CD4-positive, alpha-beta T cell treated with Interleukin-15 for 4 hours (primary cell): ENCODE data around the gene ZNF552.
"Not testable (repeated sequence)": the region's sequence is repeated elsewhere in the genome, so short reads cannot be mapped to it uniquely, and the experiment has no call there.

Source experiments
- DNase-seq: peaks from one replicate; pipeline ENCODE4 v3.0.0-alpha.2; 2020; ENCODE audit warnings: low spot score

The ZNF552 gene

DNA sequence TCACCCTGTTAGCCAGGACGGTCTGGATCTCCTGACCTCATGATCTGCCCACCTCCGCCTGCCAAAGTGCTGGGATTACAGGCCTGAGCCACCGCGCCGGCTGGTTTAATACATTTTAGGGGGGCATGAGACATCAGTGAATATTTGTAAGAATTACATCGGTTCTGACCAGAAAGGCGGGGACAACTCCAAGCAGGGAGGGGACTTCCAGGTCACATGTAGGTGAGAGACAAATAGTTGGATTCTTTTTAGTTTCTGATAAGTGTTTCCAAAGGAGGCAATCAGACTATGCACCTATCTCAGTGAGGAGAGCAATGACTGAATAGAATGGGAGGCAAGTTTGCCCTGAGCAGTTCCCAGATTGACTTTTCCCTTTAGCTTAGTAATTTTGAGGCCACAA lies 3.7 kb upstream of the ZNF552 start:
- no peak for DNase-seq

GRCh38 chr19:57817976-57818375 lies 3.3 kb upstream of the ZNF552 start:
- DNase-seq, result no peak

DNA sequence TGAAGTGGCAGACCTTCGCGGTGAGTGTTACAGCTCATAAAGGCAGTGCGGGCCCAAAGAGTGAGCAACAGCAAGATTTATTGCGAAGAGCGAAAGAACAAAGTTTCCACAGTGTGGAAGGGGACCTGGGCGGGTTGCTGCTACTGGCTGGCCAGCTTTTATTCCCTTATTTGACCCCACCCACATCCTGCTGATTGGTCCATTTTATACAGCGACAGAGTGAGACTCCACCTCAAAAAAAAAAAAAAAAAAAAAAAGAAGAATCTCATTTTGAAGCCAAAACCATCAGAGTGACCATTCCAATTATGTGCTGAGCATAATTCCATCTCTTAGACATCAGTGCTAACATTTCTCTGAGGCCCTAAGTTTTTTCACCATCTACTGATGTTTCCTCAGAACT lies 1.9 kb upstream of the ZNF552 start:
- DNase-seq, result no peak

DNA sequence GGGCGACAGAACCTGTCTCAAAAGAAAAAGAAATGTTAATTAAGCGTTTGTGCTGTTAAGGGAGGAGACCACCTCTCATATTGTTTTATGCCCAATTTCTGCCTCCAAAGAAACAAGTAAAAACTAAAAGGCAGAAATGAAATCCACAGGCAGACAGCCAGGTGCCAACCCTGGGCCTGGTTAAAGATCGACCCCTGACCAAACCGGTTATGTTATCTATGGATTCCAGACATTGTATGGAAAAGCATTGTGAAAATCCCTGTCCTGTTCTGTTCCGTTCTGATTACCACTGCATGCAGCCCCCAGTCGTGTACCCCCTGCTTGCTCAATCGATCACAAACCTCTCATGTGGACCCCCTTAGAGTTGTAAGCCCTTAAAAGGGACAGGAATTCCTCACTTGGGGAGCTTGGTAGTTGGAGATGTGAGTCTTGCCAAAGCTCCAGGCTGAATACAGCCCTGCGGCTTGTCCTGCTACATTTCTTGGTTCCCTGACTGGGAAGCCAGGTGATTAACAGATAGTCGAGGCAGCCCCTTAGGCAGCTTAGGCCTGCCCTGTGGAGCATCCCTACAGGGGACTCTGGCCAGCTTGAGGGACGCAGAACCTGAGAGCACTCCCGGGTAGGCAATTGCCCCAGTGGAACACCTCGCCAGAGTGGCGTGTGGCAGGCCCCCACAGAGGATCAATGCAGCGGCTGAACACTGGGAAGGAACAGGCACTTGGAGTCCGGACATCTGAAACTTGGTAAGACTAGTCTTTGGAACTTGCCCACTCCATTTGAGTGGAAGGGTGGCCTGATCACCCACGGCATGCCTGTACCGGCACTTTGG lies 748 bp upstream of the ZNF552 start:
- no peak for DNase-seq

- DNase-seq, result no peak
Measured at GRCh38 chr19:57813919-57814504, 701 bp downstream of the ZNF552 start.

DNA sequence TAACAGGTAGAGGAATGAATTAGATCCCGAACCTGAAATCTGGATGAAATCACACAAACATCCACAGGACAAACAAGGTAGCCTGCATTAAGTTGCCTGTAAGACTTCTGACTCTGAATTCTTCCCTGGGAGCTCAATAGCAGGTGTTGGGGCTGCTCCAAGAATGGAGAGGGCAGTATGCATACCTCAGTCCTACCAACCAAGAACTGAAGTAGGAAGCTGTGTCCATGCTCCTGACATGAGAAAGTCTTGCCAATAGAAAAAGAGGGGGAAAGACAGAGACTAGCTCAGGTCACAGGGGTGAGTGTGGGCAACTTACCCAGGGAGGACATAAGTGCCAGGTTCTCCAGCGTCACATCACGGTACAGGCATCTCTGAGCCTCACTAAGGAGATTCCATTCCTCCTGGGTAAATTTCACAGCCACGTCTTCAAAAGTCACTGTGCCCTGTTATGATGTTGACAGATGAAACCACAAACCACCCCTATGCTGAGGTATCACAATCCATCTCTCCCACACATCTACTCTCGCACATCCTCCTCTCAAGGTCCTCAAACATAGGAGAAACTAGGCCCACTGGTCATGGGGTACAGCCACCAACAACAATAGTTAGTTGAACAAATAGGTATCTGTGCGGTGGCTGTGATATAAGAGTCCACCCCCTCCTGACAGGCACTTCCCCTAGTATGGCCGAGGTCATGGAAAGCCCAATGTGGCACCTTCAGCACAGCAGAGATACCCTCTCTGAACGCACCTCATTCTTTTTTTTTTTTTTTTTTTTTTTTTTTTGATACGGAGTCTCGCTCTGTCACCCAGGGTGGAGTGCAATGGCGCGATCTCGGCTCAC lies 1.5 kb downstream of the ZNF552 start:
- DNase-seq, result not testable (repeated sequence)

DNA sequence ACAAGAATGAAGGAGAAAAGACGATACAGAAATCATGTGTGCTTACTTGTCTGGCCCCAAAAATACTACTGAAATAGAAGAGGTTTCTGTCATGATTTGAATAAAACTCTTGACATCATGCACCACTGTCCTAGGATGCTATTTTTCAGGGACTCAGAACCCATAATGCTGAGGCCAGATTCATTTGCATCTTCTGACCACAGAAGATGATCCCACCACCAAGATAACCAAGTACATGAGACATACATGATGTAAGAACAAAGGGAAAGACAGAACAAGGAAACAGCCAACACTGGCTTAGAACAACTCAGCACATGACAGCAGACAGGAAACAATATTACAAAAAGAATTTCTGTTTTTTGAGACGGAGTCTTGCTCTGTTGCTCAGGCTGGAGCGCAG lies 2.5 kb downstream of the ZNF552 start:
- no peak for DNase-seq

- DNase-seq, result not testable (repeated sequence)
Measured at GRCh38 chr19:57810410-57811295, 4.1 kb downstream of the ZNF552 start.

- DNase-seq, result no peak
Measured at GRCh38 chr19:57807541-57807940, 7.2 kb downstream of the ZNF552 start.

DNA sequence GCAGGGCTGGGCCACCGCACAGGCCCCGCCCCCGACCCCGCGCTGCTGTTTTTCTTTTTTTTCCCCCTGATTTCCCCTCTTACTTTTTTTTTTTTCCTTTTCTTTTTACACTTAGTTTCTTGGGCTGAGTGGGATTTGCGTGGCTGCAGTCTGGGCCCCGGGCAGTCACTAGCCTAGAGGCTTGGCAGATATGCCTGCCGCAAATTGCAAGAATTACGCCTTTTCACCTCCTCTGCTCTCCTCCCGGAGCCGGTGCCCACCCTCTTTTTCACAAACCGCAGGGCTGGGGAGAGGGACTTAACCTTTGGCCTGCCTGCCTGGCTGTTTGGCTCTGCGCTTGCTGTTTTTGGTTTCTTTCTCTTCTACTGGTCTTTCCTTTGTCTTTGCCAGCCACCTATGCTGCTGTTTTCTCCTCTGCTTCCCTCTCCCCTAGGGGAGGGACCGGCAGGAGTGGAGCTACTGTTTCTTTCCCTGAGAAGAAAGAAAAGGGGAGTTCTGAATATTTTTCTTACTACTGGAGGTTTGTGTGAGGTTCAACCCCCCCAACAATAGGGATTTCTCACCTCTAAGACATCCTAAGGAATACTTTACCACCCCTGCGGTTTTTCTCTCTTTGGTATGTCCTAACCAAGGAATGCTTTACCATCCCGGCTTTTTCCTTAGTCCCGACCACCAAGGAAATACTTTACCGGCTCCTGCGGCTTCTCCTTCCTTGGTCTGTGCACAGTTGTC lies 11.0 kb downstream of the ZNF552 start:
- DNase-seq, result no peak

GRCh38 chr19:57803265-57803593 lies 11.5 kb downstream of the ZNF552 start:
- DNase-seq, result no peak

- DNase-seq, result no peak
Measured at GRCh38 chr19:57802269-57802668, 12.4 kb downstream of the ZNF552 start.

DNA sequence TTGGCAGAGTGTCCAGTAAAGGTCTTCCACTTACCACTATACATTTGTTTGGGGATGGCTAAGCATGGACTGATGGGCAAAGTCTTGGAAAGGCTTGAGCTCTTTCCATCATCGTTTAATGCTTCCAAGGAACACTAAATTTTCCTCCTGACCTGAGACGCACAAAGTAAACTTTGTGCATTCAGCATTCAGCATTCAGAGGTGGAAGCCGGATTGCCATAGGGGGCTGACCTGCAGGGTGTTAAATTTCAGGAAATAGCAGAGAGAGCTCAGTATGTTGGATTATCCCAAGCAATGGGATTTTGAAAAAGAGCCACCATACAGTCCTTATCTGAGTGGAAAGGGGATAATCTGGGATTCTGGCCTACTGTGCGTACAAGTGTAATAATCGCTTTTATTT lies 14.0 kb downstream of the ZNF552 start:
- no peak for DNase-seq

DNA sequence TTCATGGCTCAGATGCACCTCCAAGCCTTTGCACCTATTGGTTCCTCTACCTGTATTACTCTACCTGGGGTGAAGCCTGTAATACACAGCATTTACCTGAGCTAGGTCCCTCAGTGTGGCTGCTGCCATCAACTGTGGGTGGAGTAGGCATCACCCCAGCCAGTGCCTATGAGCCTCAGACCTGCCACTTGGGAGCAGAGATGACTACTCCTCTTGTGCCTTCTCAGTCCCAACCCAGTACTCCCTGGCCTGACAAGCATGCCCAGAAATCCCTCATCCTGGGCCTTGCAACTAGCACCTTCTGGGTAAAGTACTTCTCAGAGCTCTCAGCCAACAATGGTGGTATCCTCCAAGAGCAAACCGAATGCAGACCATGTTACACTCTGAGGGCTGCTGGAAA lies 18.1 kb downstream of the ZNF552 start:
- DNase-seq, result not testable (repeated sequence)

- no peak for DNase-seq
Measured at GRCh38 chr19:57789288-57789687, 25.4 kb downstream of the ZNF552 start.

DNA sequence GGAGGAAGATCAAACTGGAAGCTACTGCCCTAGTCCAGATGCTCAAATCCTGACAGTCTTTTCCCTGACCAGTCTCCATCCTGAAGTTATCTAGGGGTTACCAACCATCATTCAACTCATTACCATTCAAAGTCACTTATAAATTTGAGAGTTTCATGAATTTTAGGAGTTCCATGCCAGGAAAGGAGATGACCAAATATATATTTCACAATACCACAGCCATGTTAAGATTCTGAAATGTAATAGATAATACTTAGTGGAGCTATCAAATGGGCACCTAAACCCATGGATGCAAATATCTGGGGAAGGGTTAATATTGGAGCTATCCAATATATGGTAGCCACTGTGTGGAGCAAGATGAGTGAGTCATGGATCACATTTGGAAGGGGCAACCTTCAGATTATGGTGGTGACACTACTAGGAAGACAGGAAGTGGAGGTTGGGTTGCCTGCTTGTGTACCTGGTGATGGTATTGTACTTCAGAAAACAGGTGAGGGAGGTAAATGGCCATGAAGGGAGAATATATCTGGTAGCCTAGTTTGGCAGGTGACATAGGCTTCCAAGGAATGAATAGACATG lies 26.5 kb downstream of the ZNF552 start:
- no peak for DNase-seq

DNA sequence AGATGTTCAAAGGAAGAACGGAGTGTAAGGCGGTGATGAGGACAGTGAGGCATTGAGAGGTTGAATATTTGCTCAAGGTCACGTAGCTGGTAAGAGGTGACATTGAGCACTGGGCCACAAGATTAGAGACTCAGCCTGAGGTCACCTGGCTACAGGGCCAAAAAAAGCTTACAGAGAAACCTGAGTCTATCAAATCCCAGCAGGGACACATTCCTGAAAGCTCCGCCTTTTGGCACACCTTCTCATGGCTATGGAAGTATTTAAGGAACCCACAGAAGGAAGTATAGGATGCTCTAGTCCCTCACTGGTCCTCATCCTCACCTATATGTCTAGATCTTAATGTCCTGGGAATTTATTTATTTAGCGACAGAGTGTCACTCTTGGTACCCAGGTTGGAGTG lies 27.8 kb downstream of the ZNF552 start:
- no peak for DNase-seq

GRCh38 chr19:57786286-57786685 lies 28.4 kb downstream of the ZNF552 start:
- no peak for DNase-seq

DNA sequence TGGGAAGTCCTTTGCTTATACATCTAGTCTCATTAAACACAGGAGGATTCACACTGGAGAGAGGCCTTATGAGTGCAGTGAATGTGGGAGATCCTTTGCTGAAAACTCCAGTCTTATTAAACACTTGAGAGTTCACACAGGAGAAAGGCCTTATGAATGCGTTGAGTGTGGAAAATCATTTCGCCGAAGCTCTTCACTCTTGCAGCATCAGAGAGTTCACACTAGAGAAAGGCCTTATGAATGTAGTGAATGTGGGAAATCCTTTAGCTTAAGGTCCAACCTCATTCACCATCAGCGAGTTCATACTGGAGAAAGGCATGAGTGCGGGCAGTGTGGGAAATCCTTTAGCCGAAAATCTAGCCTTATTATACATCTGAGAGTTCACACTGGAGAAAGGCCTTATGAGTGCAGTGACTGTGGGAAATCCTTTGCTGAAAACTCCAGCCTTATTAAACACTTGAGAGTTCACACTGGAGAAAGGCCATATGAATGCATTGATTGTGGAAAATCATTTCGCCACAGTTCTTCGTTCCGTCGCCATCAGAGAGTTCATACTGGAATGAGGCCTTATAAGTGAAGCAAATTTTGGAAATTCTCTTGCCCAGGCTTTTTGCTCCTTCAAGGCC lies 35.4 kb downstream of the ZNF552 start:
- DNase-seq, result no peak

GRCh38 chr19:57778336-57778735 lies 36.4 kb downstream of the ZNF552 start:
- DNase-seq, result no peak
